Mesenchymal stem cell (in vitro differentiated cells and primary cell): Measurements from ENCODE around the gene HDAC3.

ENCODE experiments used
- DNase-seq: peaks from one replicate; pipeline ENCODE4 v3.0.0-alpha.2; 2013
- H2AFZ ChIP-seq: one replicate; pipeline ENCODE4 v1.6.1; 2013; ENCODE audit warnings: low read depth, mild to moderate bottlenecking, control low read depth, inconsistent platforms, low read length, moderate library complexity
- H2AK5ac ChIP-seq: 2 replicates; pipeline ENCODE4 v1.6.1; 2013; ENCODE audit warnings: low read length, moderate library complexity, mild to moderate bottlenecking, inconsistent platforms; ENCODE audit not compliant: severe bottlenecking
- H2BK120ac ChIP-seq: one replicate; pipeline ENCODE4 v1.6.1; 2013; ENCODE audit warnings: low read depth, mild to moderate bottlenecking, inconsistent platforms, low read length, moderate library complexity
- H2BK12ac ChIP-seq, 2 experiments: one replicate each; pipeline ENCODE4 v1.6.1; 2013; ENCODE audit warnings: inconsistent platforms in 2 of 2, low read length in 2 of 2, mild to moderate bottlenecking in 2 of 2, moderate library complexity in 2 of 2, control low read depth in 1 of 2
- H2BK15ac ChIP-seq: one replicate; pipeline ENCODE4 v1.6.1; 2013; ENCODE audit warnings: mild to moderate bottlenecking, low read depth, inconsistent platforms; ENCODE audit not compliant: poor library complexity, severe bottlenecking
- H2BK5ac ChIP-seq: 2 replicates; pipeline ENCODE4 v1.6.1; 2013; ENCODE audit warnings: low read depth, mild to moderate bottlenecking, low read length, control low read depth, inconsistent platforms; ENCODE audit not compliant: poor library complexity, severe bottlenecking
- H3K14ac ChIP-seq, 2 experiments: one replicate each; pipeline ENCODE4 v1.6.1; 2013; ENCODE audit warnings: inconsistent platforms in 2 of 2, low read length in 2 of 2, control low read depth in 1 of 2, mild to moderate bottlenecking in 1 of 2, moderate library complexity in 1 of 2
- H3K18ac ChIP-seq, 2 experiments: one replicate each; pipeline ENCODE4 v1.6.1; 2013; ENCODE audit warnings: inconsistent platforms in 2 of 2, low read length in 2 of 2, control low read depth in 1 of 2, low read depth in 1 of 2, mild to moderate bottlenecking in 1 of 2
- H3K23ac ChIP-seq, 2 experiments: one replicate each; pipeline ENCODE4 v1.6.1; 2013; ENCODE audit warnings: inconsistent platforms in 2 of 2, low read length in 2 of 2, mild to moderate bottlenecking in 2 of 2, moderate library complexity in 2 of 2, control low read depth in 1 of 2
- H3K27ac ChIP-seq: 2 replicates; pipeline ENCODE4 v1.5.1; 2013; ENCODE audit warnings: mild to moderate bottlenecking, moderate library complexity, low read length, control low read depth, inconsistent platforms; ENCODE audit not compliant: poor library complexity, severe bottlenecking
- H3K27me3 ChIP-seq, 2 experiments: 2 replicates each; pipeline versions ENCODE4 v1.6.1 to v1.7.0; 2013; ENCODE audit warnings: low read length in 2 of 2, mild to moderate bottlenecking in 2 of 2, moderate library complexity in 2 of 2, control low read depth in 1 of 2, inconsistent platforms in 1 of 2; ENCODE audit not compliant: control insufficient read depth in 1 of 2, insufficient read depth in 1 of 2
- H3K36me3 ChIP-seq, 2 experiments: 2 replicates each; pipeline versions ENCODE4 v1.6.1 to v1.7.0; 2013; ENCODE audit warnings: low read length in 2 of 2, control low read depth in 1 of 2, inconsistent platforms in 1 of 2, low read depth in 1 of 2, mild to moderate bottlenecking in 1 of 2; ENCODE audit not compliant: insufficient read depth in 2 of 2, control insufficient read depth in 1 of 2
- H3K4ac ChIP-seq, 2 experiments: one replicate each; pipeline ENCODE4 v1.6.1; 2013; ENCODE audit warnings: inconsistent platforms in 2 of 2, low read length in 2 of 2, mild to moderate bottlenecking in 2 of 2, moderate library complexity in 2 of 2, control low read depth in 1 of 2, low read depth in 1 of 2
- H3K4me1 ChIP-seq: 2 replicates; pipeline ENCODE4 v1.6.1; 2013; ENCODE audit warnings: low read depth, low read length, control low read depth; ENCODE audit not compliant: control insufficient read depth, insufficient read depth
- H3K4me2 ChIP-seq: 2 replicates; pipeline ENCODE4 v1.6.1; 2013; ENCODE audit warnings: low read length, mild to moderate bottlenecking, inconsistent platforms; ENCODE audit not compliant: poor library complexity, severe bottlenecking
- H3K4me3 ChIP-seq, 2 experiments: 2 replicates each; pipeline versions ENCODE4 v1.5.1 to v1.7.0; 2013; ENCODE audit warnings: low read length in 2 of 2, mild to moderate bottlenecking in 2 of 2, control low read depth in 1 of 2, low read depth in 1 of 2; ENCODE audit not compliant: insufficient read depth in 1 of 2
- H3K79me1 ChIP-seq: replicated peaks from 2 replicates; pipeline ENCODE4 v1.6.1; 2013; ENCODE audit warnings: mild to moderate bottlenecking, control low read depth, low read length, inconsistent platforms; ENCODE audit not compliant: poor library complexity, severe bottlenecking
- H3K9ac ChIP-seq: 2 replicates; pipeline ENCODE4 v1.7.0; 2013; ENCODE audit warnings: mild to moderate bottlenecking, low read length, moderate library complexity
- H3K9me3 ChIP-seq: 2 replicates; pipeline ENCODE4 v1.7.0; 2013; ENCODE audit warnings: mild to moderate bottlenecking, low read length; ENCODE audit not compliant: control insufficient read depth
- H4K8ac ChIP-seq: one replicate; pipeline ENCODE4 v1.6.1; 2013; ENCODE audit warnings: inconsistent platforms, mild to moderate bottlenecking, low read length, moderate library complexity
- H4K91ac ChIP-seq: one replicate; pipeline ENCODE4 v1.6.1; 2013; ENCODE audit warnings: mild to moderate bottlenecking, low read length, inconsistent platforms
- WGBS: methylation state at CpG from one replicate; pipeline ENCODE4 v1.1.7; 2013; ENCODE audit warnings: mixed read lengths; 5-methylcytosine and 5-hydroxymethylcytosine counted together

HDAC3 gene

DNA sequence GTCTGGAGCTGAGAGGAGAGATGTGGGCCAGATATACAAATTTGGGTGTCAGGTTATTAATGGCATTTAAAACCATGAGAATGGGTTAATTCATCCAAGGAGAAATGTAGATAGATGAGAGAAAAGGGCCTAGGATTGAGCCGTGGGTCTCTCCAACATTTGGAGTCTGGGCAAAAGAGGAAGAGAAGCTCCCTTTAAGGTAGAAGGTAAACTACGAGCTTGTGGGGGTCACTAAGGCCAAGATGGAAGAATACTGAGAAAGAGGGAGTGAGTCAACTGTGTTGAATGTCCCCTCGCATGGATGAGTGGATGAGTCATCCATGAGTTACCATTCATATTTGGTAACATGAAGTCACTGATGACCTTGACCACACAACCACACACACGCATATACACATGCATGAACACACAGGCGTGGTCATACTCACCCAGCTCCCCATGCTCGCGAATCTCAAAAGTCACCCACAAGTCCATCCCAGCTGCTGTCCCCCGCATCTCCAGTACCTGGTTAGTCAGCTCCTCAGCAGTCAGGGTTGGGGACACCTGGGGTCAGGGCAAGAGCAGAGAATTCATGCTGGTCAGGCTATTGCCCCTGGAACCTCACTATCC lies 21.4 kb upstream of the HDAC3 start:
- Histone ChIP-seq H3K4me1 (peaks cover 14% of the 10 kb centered on the region), H2BK120ac (no peak overlapping the region), H3K36me3 (peaks cover 40 to 44% of the 10 kb centered on the region in 2 experiments), H3K4ac (no peak overlapping the region), H2AFZ (no peak overlapping the region), H3K4me2 (no peak overlapping the region), H3K18ac (no peak overlapping the region), H3K27ac (no peak overlapping the region), H2AK5ac (no peak overlapping the region), H4K91ac (no peak overlapping the region), H3K14ac (no peak overlapping the region), H3K23ac (no peak overlapping the region), H2BK12ac (no peak overlapping the region), H3K79me1 (peaks cover 2% of the 10 kb centered on the region), H3K4me3 (no peak overlapping the region), H2BK15ac (peak overlapping the region; percentile 23), H3K9ac (no peak overlapping the region), H4K8ac (no peak overlapping the region), H3K27me3 (no peaks in the 10 kb centered on the region), H3K9me3 (no peaks in the 10 kb centered on the region), H2BK5ac (no peak overlapping the region)
- DNase-seq: peak; percentile 94
- 44% methylated on average over 8 of the region's 8 CpGs for WGBS

DNA sequence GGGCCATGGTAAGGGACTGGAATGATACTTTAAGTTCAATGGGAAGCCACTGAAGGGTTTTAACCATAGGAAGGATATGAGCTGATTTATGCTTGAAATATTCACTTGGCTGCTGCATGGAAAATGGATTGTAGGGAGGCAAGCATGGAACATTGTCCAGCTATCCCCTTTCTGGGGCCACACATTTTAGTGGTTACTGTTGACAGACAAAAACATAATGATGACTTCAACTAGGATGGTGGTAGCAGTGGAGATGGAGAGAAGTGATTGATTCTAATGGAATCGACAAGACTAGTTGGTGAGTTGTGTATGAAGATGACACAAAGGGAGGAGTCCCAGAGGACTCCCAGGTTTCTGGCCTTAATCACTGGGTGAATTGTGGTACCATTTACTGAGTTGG lies 20.8 kb upstream of the HDAC3 start:
- Histone ChIP-seq H4K91ac (no peak overlapping the region), H2BK120ac (no peak overlapping the region), H2BK12ac (no peak overlapping the region), H2AK5ac (no peak overlapping the region), H3K14ac (no peak overlapping the region), H3K18ac (no peak overlapping the region), H3K23ac (no peak overlapping the region), H3K4ac (no peak overlapping the region), H2BK5ac (no peak overlapping the region), H3K27me3 (no peaks in the 10 kb centered on the region), H3K36me3 (peaks cover 39 to 40% of the 10 kb centered on the region in 2 experiments), H2BK15ac (no peak overlapping the region), H2AFZ (no peak overlapping the region), H3K4me3 (no peak overlapping the region), H3K79me1 (peaks cover 2% of the 10 kb centered on the region), H3K4me1 (peaks cover 14% of the 10 kb centered on the region), H4K8ac (no peak overlapping the region), H3K4me2 (no peak overlapping the region), H3K9ac (no peak overlapping the region), H3K27ac (no peak overlapping the region), H3K9me3 (no peaks in the 10 kb centered on the region)
- DNase-seq: no peak
- WGBS: 98% methylated on average over 1 of the region's 1 CpG

DNA sequence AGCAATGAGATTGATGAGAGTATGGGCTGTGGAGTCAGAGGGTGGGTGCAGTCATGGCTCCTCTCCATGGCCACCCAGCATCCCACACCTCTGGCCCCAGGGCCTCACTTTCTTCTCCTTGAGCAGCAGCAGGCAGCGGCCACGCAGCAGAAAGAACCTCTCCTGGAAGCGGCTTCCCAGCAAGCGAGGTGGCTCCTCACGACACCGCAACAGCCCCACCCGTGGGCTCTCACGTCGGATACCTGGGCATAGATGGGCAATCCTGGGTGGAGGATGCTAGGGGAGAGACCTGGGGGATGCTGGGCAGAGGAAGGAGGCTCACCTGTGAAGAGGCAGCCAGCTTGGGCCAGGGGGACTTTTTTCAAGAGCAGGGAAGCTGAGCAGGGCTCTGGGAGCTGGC lies 19.7 kb upstream of the HDAC3 start:
- over 99% methylated on average over 9 of the region's 9 CpGs for WGBS
- no peak overlapping the region for H3K23ac ChIP-seq
- H2BK15ac ChIP-seq: no peak overlapping the region
- H4K91ac ChIP-seq: no peak overlapping the region
- DNase-seq: no peak
- H3K4me1 ChIP-seq: peaks cover 18% of the 10 kb centered on the region
- no peak overlapping the region for H3K4me3 ChIP-seq
- H4K8ac ChIP-seq: no peak overlapping the region
- no peak overlapping the region for H2BK5ac ChIP-seq
- no peak overlapping the region for H3K14ac ChIP-seq
- H3K36me3 ChIP-seq: peaks cover 31% of the 10 kb centered on the region in 2 experiments
- H3K4ac ChIP-seq: no peak overlapping the region
- H2AFZ ChIP-seq: no peak overlapping the region
- H2AK5ac ChIP-seq: peak overlapping the region; percentile 7
- H2BK12ac ChIP-seq: no peak overlapping the region
- no peaks in the 10 kb centered on the region for H3K9me3 ChIP-seq
- no peak overlapping the region for H3K4me2 ChIP-seq
- H3K79me1 ChIP-seq: no peaks in the 10 kb centered on the region
- H3K27me3 ChIP-seq: no peaks in the 10 kb centered on the region
- H2BK120ac ChIP-seq: no peak overlapping the region
- H3K18ac ChIP-seq: no peak overlapping the region
- H3K27ac ChIP-seq: no peak overlapping the region
- H3K9ac ChIP-seq: no peak overlapping the region

DNA sequence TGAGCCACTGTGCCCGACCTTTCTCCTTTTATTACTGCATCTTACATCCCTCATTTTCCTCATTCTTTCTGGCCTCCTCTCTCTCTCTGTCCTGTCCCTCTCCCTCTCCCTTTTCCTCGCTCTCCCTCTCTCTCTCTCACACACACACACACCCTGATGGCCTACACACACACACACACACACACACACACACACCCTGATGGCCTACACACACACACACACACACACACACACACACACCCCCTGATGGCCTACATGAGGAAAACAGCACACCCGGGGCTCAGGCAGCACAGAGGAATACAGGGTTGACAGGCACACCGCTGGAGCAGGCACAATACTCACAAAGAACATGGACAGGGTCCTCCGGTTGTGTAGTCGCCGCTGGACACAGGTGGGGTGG lies 18.4 kb upstream of the HDAC3 start:
- H3K27me3 ChIP-seq: no peaks in the 10 kb centered on the region
- H3K4me3 ChIP-seq: no peak overlapping the region
- H2BK5ac ChIP-seq: no peak overlapping the region
- no peak overlapping the region for H2BK120ac ChIP-seq
- no peaks in the 10 kb centered on the region for H3K9me3 ChIP-seq
- no peak overlapping the region for H2BK15ac ChIP-seq
- no peak overlapping the region for H3K9ac ChIP-seq
- H3K27ac ChIP-seq: no peak overlapping the region
- no peak overlapping the region for H4K8ac ChIP-seq
- H3K23ac ChIP-seq: no peak overlapping the region
- 91% methylated on average over 7 of the region's 7 CpGs for WGBS
- no peak for DNase-seq
- peaks cover 27% of the 10 kb centered on the region for H3K4me1 ChIP-seq
- no peak overlapping the region for H2BK12ac ChIP-seq
- peaks cover 27 to 31% of the 10 kb centered on the region in 2 experiments for H3K36me3 ChIP-seq
- no peak overlapping the region for H2AFZ ChIP-seq
- peaks cover 11% of the 10 kb centered on the region for H3K79me1 ChIP-seq
- no peak overlapping the region for H3K14ac ChIP-seq
- no peak overlapping the region for H3K18ac ChIP-seq
- H3K4me2 ChIP-seq: no peak overlapping the region
- H3K4ac ChIP-seq: no peak overlapping the region
- H4K91ac ChIP-seq: no peak overlapping the region
- no peak overlapping the region for H2AK5ac ChIP-seq
